ENCODE measurements around the gene MPLKIP. TPM values are rescaled to one million over a fixed set of nuclear protein-coding genes. Genes with fewer than 3 reads are reported as not detected.
"Not testable (repeated sequence)": the region's sequence is repeated elsewhere in the genome, so short reads cannot be mapped to it uniquely, and the experiment has no call there.

MPLKIP gene
- 10 to 100 TPM; 20.2 to 24.1 TPM for total RNA-seq

GRCh38 chr7:40134428-40135316 is at the start of gene MPLKIP, which contains the start of gene SUGCT:
Gene MPLKIP (minus strand): TSS chr7:40134622. CDS start chr7:40134567, 55 bp downstream.
Gene SUGCT (plus strand): TSS chr7:40135005.
- H3K4me3 ChIP-seq, result peak within 1 kb of the TSS; percentile 83
- peak; percentile 95 for ATAC-seq (ENCODE audit: insufficient number of reproducible peaks, low FRiP score, low read depth)
- H3K9me3 ChIP-seq, result no peaks in the 10 kb centered on the region
- peak within 1 kb of the TSS; percentile 83 to 88 for H3K27ac ChIP-seq
- DNase-seq (ENCODE audit: low spot score), result peak; percentile 58
- no peaks in the 10 kb centered on the region for H3K27me3 ChIP-seq (replicated peaks; ENCODE audit: insufficient read depth)
- H3K4me1 ChIP-seq (ENCODE audit: control insufficient read depth in 1 of 2, low read depth in 2 of 2), result peaks cover 19 to 35% of the 10 kb centered on the region in 2 donors
- peak; percentile 99 for TF ChIP-seq CTCF (IDR thresholded peaks at IDR 0.05)
- no peaks in the 10 kb centered on the region for H3K36me3 ChIP-seq

GRCh38 chr7:40182452-40182851 is 48.0 kb upstream of the MPLKIP start:
- Histone ChIP-seq H3K27ac (no peak overlapping the region), H3K36me3 (peaks cover 4% of the 10 kb centered on the region), H3K4me3 (no peak overlapping the region), H3K4me1 (ENCODE audit: control insufficient read depth in 1 of 2, low read depth in 2 of 2) (no peaks in the 10 kb centered on the region), H3K27me3 (replicated peaks; ENCODE audit: insufficient read depth) (no peaks in the 10 kb centered on the region), H3K9me3 (no peaks in the 10 kb centered on the region)
- no peak for DNase-seq (ENCODE audit: low spot score)
- no peak for ATAC-seq (ENCODE audit: insufficient number of reproducible peaks, low FRiP score, low read depth)
- no peak for TF ChIP-seq CTCF (IDR thresholded peaks at IDR 0.05)

- DNase-seq (ENCODE audit: low spot score), result no peak
- Histone ChIP-seq H3K4me1 (ENCODE audit: control insufficient read depth in 1 of 2, low read depth in 2 of 2) (no peaks in the 10 kb centered on the region), H3K27me3 (replicated peaks; ENCODE audit: insufficient read depth) (no peaks in the 10 kb centered on the region), H3K27ac (no peak overlapping the region), H3K9me3 (no peaks in the 10 kb centered on the region), H3K4me3 (no peak overlapping the region), H3K36me3 (no peaks in the 10 kb centered on the region)
- TF ChIP-seq CTCF (IDR thresholded peaks at IDR 0.05), result no peak
- no peak for ATAC-seq (ENCODE audit: insufficient number of reproducible peaks, low FRiP score, low read depth)
Observed at GRCh38 chr7:40177071-40177470, 42.6 kb upstream of the MPLKIP start.

GRCh38 chr7:40175725-40176510 is 41.5 kb upstream of the MPLKIP start:
- DNase-seq (ENCODE audit: low spot score) (no peak), ATAC-seq (ENCODE audit: insufficient number of reproducible peaks, low FRiP score, low read depth) (no peak)
- H3K4me3 ChIP-seq, result no peak overlapping the region
- H3K27ac ChIP-seq, result no peak overlapping the region
- H3K27me3 ChIP-seq (replicated peaks; ENCODE audit: insufficient read depth), result no peaks in the 10 kb centered on the region
- no peaks in the 10 kb centered on the region for H3K9me3 ChIP-seq
- TF ChIP-seq CTCF (IDR thresholded peaks at IDR 0.05), result no peak
- no peaks in the 10 kb centered on the region for H3K36me3 ChIP-seq
- H3K4me1 ChIP-seq (ENCODE audit: control insufficient read depth in 1 of 2, low read depth in 2 of 2), result no peaks in the 10 kb centered on the region

- H3K4me3 ChIP-seq; H3K27me3 ChIP-seq (replicated peaks; ENCODE audit: insufficient read depth); H3K4me1 ChIP-seq (ENCODE audit: control insufficient read depth in 1 of 2, low read depth in 2 of 2); DNase-seq (ENCODE audit: low spot score); H3K27ac ChIP-seq; H3K9me3 ChIP-seq; ATAC-seq (ENCODE audit: insufficient number of reproducible peaks, low FRiP score, low read depth); H3K36me3 ChIP-seq: not testable (repeated sequence)
Observed at GRCh38 chr7:40175256-40175655, 40.8 kb upstream of the MPLKIP start.

GRCh38 chr7:40173121-40173520 is 38.7 kb upstream of the MPLKIP start:
- H3K4me3 ChIP-seq; H3K27ac ChIP-seq; H3K27me3 ChIP-seq (replicated peaks; ENCODE audit: insufficient read depth); H3K9me3 ChIP-seq; DNase-seq (ENCODE audit: low spot score); H3K36me3 ChIP-seq; ATAC-seq (ENCODE audit: insufficient number of reproducible peaks, low FRiP score, low read depth); H3K4me1 ChIP-seq (ENCODE audit: control insufficient read depth in 1 of 2, low read depth in 2 of 2): not testable (repeated sequence)

GRCh38 chr7:40168266-40168665 is 33.8 kb upstream of the MPLKIP start:
- H3K27ac ChIP-seq, H3K9me3 ChIP-seq: not testable (repeated sequence)

More at GRCh38 chr7:40168266-40168665, 33.8 kb upstream of the MPLKIP start:
- not testable (repeated sequence) for H3K4me1 ChIP-seq (ENCODE audit: control insufficient read depth in 1 of 2, low read depth in 2 of 2); H3K36me3 ChIP-seq; H3K27me3 ChIP-seq (replicated peaks; ENCODE audit: insufficient read depth); DNase-seq (ENCODE audit: low spot score); H3K4me3 ChIP-seq; ATAC-seq (ENCODE audit: insufficient number of reproducible peaks, low FRiP score, low read depth)
